Transverse colon (tissue), 3 donors: Measurements from ENCODE around the gene JAKMIP2.

ENCODE experiments used
- EP300 ChIP-seq: sonication (generic); formaldehyde crosslinking; IDR thresholded peaks from one replicate; pipeline ENCODE4 v1.6.1; 2017; ENCODE audit warnings: antibody characterized with exemption, low read depth
- POLR2A ChIP-seq: fragments of 450-650 bp; IDR thresholded peaks from one replicate; pipeline ENCODE4 v1.6.1; 2016; ENCODE audit warnings: antibody characterized with exemption, mild to moderate bottlenecking, moderate library complexity
- TF ChIP-seq, protein P1 (sequence below), 5 experiments: fragments of 200-600 bp in 3 of 5; fragments of 450-650 bp in 2 of 5; sonication (generic) in 3 of 5; IDR thresholded peaks; 1 replicate in 2 of 5; 2 replicates in 3 of 5; pipeline ENCODE4 v1.5.1; 2016 to 2017; ENCODE audit warnings: antibody characterized with exemption in 5 of 5, inconsistent platforms in 3 of 5, mild to moderate bottlenecking in 2 of 5, moderate library complexity in 1 of 5

DNA sequence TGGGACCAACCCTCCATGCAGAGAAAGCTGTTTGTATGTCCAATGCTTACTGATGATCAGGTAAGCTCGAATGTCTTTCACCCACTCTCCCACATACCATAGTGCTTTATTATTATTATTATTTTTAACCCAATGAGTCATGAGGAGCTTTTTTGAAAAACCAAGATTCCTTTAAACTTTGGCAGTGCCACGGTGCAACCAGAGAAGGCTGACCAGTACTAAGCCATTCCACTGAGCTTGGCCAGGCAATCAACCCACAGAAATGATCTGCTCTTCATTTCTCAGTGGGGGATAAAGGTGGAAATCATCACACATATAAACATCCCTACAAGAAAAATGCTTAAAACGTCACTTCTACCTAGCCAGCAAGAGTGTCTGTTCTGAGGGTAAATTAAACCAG lies 35.5 kb downstream of the JAKMIP2 start:
- TF ChIP-seq POLR2A (no peak), EP300 (no peak)
- TF ChIP-seq, protein P1, sequence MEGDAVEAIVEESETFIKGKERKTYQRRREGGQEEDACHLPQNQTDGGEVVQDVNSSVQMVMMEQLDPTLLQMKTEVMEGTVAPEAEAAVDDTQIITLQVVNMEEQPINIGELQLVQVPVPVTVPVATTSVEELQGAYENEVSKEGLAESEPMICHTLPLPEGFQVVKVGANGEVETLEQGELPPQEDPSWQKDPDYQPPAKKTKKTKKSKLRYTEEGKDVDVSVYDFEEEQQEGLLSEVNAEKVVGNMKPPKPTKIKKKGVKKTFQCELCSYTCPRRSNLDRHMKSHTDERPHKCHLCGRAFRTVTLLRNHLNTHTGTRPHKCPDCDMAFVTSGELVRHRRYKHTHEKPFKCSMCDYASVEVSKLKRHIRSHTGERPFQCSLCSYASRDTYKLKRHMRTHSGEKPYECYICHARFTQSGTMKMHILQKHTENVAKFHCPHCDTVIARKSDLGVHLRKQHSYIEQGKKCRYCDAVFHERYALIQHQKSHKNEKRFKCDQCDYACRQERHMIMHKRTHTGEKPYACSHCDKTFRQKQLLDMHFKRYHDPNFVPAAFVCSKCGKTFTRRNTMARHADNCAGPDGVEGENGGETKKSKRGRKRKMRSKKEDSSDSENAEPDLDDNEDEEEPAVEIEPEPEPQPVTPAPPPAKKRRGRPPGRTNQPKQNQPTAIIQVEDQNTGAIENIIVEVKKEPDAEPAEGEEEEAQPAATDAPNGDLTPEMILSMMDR (IDR thresholded peaks at IDR 0.05) = no peak
